ENCODE results near the gene PRMT3. TPM values are rescaled to one million over a fixed set of nuclear protein-coding genes. Genes with fewer than 3 reads are reported as not detected.
A peak's percentile ranks its signal among the peaks of the same experiment; 100 is the strongest.
"Not testable (repeated sequence)": the region's sequence is repeated elsewhere in the genome, so short reads cannot be mapped to it uniquely, and the experiment has no call there.

PRMT3 gene
- total RNA-seq, 1 experiment from 2014 or later, result 28.3 TPM

DNA sequence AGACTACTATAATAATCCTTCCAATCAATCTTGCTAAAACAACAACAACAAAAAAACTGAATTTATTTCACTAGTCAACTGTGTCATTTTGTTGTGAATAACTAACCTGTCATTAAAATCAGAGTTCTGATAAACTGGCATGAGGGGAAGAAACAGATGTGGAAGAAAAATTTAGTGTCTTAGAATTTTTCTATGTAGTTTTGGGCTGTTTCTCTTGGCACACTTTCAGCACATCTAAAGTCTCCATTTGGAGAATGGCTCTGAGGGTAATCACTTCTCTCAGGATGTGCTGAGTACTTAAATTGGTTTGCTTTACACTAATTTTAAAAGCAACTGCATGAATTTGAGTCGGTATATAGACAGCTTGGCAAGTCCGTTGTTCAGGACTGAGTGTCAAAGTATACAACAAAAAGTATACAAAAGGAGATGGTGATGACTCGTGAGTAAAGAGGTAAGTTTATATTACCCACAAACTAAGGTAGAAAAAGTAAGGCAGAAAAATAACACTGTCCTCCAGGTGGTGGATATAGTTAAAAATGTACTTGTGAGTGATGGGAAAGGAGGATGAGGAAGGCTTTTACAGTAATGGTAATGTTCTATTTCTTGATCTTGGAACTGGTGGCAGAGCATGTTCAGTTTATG lies 13.8 kb upstream of the PRMT3 start:
- DNase-seq (ENCODE audit: low read depth), result no peak

- DNase-seq (ENCODE audit: low read depth), result peak; percentile 48
Measured at GRCh38 chr11:20374741-20375300, 12.7 kb upstream of the PRMT3 start.

GRCh38 chr11:20376162-20376730 lies 11.3 kb upstream of the PRMT3 start:
- DNase-seq (ENCODE audit: low read depth), result no peak

DNA sequence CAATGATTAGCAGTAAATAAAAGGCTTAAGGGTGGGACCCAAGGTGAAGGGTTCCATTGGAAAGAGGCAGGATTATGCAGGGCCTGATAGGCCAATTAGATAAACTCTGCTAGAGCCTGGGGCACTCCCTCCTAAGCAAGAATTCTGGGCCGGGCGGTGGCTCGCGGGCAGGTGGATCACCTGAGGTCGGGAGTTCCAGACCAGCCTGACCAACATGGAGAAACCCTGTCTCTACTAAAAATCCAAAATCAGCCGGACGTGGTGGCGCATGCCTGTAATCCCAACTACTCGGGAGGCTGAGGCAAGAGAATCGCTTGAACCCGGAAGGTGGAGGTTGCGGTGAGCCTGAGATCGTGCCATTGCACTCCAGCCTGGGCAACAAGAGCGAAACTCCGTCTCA lies 1.5 kb upstream of the PRMT3 start:
- DNase-seq (ENCODE audit: low read depth), result not testable (repeated sequence)

DNA sequence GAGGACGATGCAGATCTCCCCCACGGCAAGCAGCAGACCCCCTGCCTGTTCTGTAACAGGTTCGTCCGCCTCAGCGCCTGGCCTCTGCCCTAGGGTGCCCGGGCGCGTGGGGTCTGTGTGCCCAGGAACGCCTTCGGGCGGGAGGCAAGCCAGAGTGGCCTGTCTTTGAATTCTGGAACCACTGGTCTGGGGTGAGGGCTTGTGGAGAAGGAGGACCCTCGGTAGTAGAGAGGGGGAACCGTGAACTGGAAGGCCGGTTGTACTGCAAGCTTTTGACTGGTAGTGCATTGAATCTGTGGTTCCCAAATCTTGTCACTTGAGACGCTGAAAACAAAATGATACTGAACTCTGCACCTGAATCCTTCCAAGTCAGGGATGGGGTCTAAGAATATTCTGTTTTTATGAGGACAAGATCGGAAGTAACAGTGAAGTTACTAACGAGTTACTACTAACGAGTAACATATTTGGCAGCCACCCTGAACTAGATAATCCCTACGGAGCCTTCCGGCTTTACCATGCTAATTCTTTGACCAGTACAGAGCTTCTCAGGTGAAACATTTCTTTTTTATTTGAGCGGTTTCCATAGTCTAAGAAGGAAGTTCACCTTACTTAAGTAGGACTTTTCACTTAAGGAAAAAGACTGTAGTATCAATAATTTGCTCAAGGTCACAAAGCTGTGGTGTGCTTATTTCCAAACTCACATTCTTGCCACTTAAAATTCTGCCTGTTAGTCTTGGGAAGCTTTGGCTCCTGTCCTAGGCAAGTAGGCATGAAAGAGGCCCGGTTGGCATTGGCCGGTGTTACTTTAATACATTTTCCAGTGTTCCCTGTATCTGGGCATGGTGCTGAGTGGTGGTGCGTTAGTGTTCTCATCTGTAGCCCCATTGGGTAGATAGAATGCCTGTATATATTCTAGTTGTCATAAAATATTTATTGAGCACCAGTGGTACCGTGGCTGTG lies 860 bp downstream of the PRMT3 start:
- DNase-seq (ENCODE audit: low read depth), result no peak

GRCh38 chr11:20397281-20397680 lies 9.8 kb downstream of the PRMT3 start:
- peak; percentile 13 for DNase-seq (ENCODE audit: low read depth)

DNA sequence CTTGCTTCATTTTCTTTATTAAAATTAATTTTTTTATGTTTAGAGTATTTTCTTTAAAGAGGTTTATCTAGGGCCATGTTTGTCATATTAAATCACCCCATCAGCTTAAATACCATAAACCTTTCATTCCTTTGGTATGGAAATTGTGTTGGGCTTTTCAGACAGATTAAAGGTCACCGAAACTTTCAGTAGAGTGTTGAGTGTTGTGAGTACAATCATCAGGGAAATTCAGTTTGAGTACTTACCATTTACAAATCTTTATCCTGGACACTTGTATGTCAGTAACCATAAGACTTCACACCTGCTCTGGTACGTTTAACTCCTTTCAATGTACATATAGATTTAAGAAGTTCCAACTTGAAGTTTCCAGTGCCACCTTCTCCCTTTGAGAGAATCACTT lies 12.0 kb downstream of the PRMT3 start:
- DNase-seq (ENCODE audit: low read depth), result no peak

GRCh38 chr11:20403059-20403458 lies 15.5 kb downstream of the PRMT3 start:
- DNase-seq (ENCODE audit: low read depth), result no peak

DNA sequence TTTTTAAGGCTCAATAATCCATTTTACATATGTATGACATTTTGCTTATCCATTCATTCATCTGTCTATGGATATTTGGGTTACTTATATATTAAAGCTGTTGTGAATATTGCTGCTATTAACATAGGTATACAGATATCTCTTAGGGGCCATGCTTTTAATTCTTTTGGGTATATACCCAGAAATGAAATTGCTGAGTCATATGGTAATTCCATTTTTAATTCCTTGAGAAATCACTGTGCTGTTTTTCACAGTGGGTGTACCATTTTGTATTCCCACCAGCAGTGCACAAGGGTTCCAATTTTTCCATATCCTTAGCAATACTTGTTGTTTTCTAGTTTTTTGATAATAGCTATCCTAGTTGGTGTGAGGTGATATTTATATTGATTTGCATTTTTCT lies 19.0 kb downstream of the PRMT3 start:
- no peak for DNase-seq (ENCODE audit: low read depth)

- DNase-seq (ENCODE audit: low read depth), result no peak
Measured at GRCh38 chr11:20407344-20407743, 19.8 kb downstream of the PRMT3 start.

- DNase-seq (ENCODE audit: low read depth), result no peak
Measured at GRCh38 chr11:20415432-20415831, 27.9 kb downstream of the PRMT3 start.

- no peak for DNase-seq (ENCODE audit: low read depth)
Measured at GRCh38 chr11:20417771-20418170, 30.3 kb downstream of the PRMT3 start.

- DNase-seq (ENCODE audit: low read depth), result no peak
Measured at GRCh38 chr11:20421946-20422345, 34.4 kb downstream of the PRMT3 start.

DNA sequence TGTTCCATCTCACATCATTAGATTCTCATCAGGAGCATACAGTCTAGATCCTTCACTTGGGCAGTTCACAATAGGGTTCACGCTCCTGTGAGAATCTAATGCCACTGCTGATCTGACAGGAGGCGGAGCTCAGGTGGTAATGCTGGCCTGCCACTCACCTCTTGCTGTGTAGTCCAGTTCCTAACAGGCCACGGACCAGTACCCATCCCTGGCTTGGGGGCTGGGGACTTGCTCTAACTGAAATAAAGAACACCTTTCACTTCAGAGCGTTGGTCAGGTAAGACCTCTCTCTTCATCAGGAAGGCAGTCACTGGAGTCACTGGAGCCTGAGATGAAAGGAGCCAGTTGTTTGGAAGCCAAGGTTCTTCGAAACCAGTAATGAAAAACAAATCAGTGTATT lies 41.7 kb downstream of the PRMT3 start:
- no peak for DNase-seq (ENCODE audit: low read depth)

DNA sequence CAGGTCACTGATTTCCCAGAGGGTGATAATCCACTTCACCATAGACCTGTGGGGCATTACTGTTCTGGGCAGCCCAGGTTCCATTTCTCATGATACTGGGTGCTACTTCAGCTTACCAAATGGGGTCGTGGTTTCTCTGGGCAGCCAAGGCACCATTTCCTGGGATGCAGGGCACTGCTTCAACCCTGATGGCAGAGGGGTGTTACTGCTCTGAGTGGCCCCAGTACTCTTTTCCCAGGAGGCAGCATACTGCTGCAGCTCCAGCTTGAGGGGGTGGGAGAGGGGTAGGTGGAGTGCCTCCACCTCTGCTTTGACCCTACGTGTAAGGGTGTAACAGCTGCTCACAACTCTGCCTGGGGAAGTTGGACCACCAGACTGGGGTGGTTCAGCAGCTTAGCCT lies 51.1 kb downstream of the PRMT3 start:
- DNase-seq (ENCODE audit: low read depth), result no peak

GRCh38 chr11:20443596-20443995 lies 56.1 kb downstream of the PRMT3 start:
- no peak for DNase-seq (ENCODE audit: low read depth)

GRCh38 chr11:20444535-20444934 lies 57.0 kb downstream of the PRMT3 start:
- DNase-seq (ENCODE audit: low read depth), result no peak

GRCh38 chr11:20448834-20449233 lies 61.3 kb downstream of the PRMT3 start:
- no peak for DNase-seq (ENCODE audit: low read depth)

DNA sequence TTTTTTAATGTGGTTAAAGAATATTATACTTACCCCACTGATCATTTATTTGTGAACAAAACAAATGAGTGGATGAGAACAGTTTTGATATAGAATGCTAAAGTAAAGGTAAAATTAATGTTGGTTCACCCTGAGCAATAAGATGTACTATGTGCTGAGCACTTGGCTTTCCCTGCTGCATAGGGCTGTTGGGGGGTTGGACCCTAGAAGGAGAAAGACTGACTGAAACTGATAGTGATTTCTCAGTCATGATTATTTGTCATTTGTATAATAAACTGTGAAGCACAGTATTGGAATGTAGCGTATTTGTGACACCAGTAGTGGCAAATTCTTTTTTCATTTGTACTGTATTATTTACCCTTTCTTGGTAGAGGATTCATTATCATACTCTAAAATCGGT lies 63.3 kb downstream of the PRMT3 start:
- DNase-seq (ENCODE audit: low read depth), result no peak

DNA sequence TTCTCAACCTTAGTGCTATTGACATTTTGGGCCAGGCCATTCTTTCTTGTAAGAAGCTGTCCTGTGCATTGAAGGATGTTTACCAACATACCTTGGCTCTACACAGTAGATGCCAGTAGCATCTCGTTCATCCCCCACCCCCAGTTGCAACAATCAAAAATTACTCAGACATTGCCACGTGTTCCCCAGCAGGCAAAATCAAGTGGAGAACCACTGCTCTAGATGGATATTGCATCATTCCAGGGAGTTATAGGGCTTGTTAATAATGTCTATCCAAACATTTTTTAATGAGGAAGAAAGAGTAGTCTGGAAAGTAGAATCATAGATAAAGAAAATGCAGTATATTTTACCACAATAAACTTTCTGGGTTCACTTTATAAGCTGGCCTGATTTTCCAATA lies 64.1 kb downstream of the PRMT3 start:
- DNase-seq (ENCODE audit: low read depth), result no peak

DNA sequence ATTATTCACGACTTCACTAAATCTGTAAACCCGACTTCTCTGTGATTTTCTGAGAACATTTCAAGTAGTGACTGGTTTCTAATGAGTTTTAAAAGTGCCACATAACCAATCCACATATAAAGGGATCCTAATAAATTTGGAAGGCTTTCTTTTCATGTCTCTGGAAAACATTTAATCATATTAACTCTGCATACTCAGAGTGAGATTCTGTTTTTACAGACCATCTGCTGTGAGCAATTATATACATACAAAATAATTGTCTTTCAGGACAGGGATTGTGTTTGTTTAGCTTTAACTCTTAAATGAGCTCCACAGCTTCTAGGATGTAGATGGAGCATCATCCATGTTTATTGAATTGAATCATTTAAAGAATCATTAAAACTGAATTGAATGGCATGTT lies 65.1 kb downstream of the PRMT3 start:
- DNase-seq (ENCODE audit: low read depth), result no peak

DNA sequence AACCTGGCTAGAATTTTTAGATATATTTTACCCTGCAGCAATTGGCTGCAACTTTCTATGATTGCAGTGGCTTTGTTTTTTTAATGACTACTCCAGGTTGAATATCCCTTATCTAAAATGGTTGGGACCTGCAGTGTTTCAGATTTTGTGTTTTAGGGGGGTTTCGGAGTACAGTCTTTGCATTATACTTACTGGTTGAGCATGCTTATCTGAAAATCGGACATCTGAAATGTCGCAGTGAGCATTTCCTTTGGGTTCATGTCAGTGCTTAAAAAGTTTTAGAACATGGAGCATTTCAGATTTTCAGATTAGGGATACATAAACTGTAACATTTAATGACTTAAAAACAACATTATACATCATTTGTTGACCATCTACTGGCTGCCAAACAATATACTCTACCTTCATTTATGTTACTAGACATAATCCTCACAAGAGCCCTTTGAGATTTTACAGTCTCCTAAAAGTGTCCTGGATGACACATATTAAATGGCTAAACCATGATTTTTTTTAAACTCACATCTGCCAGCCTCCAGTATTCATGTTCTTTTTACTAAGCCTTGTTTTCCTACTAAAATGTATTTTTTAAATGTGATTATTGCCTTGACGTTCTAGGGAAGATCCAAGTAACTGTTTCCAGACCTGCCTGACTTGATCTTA lies 66.3 kb downstream of the PRMT3 start:
- no peak for DNase-seq (ENCODE audit: low read depth)

Measured in Daoy (cell line).